NCI-H1105 (cell line): ENCODE data around the gene ADGRL1.
"Not testable (repeated sequence)": the region's sequence is repeated elsewhere in the genome, so short reads cannot be mapped to it uniquely, and the experiment has no call there.

Experiments
- DNase-seq: peaks from one replicate; lab custom pipeline; 2025; lab: John Stamatoyannopoulos, UW

Gene ADGRL1

DNA sequence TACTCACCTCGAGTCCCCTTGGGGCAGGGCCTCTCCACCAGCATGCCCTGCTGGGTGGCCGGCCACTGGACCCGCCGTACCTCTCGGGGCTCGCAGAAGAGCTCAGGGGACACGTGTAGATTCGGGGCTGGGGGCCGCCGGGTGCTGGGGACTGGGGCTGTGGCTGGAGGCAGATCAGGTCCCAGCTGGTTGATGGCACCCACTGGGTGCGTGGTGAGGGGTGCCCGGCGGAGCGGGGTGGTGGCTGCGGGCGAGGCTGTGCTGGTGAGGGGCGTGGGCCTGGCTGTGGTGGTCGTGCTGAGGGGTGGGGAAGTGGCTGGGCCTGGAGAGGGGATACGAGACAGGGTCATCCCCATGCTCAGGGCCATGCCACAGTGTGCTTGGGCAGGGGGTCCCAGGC lies 44.7 kb downstream of the ADGRL1 start:
- DNase-seq, result no peak

DNA sequence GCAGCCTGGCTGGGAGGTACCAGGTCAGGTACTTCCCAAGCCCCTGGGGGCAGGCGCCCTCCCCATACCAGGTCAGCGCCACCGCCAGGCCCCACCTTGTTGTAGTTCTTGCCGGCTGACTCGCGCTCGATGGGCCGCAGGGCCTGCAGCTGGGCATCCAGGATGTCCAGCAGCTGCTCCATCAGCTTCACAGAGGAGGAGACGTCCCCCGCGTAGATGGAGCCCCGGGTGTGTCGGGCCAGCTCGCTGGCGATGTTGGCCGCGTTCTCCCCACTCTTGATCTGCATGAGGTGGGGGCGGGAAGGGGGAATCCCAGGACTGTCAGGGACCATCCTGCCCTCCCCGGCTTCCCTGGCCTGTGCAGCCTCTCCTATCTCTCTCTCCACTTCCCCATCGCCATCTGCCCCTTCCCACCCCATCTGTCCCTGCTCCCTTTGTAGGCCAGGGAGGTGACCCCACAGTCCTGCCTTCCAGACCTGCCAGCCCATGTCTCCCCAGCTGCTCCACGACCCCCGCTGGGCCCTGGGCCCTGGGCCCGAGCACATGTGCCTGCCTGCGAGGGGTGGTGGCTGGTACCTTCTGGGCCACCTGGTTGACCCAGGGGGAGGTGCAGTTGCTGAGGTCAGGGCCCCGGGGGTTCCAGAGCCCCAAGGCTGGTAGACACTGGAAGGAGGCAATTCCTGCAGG lies 45.8 kb downstream of the ADGRL1 start:
- no peak for DNase-seq

DNA sequence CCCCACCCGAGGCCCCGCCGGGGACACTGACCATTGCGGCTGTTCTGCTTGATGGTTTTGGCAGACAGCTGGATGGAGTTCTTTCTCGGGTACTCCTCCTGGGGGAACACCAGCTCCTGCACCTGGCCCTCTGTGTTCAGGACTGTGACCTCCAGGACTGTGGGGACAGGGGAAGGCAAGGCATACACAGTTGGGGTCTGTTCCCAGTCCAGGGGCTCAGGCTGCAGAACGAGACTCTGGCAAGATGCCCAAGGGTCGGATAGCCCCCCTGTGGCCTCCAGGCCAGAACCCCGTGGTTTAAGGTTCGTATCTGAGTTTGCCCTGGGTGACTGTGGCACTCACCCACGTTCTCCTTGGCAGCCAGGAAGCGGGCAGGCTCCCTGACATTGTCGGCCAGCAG lies 46.9 kb downstream of the ADGRL1 start:
- DNase-seq, result no peak

DNA sequence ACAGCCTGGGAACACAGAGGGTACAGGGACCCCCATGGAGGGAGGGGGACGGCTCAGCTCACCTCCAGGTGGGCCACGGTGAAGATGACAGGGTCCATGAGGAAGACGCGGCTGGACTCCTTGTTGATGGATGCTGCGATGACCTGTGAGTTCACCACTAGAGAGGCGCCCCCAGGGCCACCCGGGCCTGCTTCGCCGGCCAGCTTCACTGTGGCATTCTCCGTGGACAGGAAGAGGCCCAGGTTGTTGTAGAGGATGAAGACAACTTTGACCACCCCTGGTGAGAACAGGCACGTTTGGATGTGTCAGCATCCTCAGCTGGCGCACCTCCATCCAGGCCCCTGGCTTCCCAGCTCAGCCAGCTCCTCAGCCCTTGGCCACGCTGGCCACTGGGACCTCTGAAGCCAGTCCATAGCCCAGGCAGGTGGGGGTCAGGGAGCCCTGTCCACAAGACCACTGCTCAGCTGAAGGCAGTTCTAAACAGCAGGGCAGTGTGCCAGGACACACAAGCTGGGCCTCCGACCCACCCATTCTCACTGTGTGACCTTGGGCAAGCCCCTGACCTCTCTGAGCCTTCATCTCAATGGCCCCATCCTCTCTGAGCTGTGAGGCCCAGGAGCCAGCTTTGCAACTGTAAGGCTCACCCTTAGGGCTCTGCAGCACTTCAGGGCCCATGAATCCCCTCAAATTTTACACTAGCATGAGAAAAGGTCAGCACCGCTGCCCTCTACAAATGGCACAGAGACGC lies 47.5 kb downstream of the ADGRL1 start:
- DNase-seq, result no peak

DNA sequence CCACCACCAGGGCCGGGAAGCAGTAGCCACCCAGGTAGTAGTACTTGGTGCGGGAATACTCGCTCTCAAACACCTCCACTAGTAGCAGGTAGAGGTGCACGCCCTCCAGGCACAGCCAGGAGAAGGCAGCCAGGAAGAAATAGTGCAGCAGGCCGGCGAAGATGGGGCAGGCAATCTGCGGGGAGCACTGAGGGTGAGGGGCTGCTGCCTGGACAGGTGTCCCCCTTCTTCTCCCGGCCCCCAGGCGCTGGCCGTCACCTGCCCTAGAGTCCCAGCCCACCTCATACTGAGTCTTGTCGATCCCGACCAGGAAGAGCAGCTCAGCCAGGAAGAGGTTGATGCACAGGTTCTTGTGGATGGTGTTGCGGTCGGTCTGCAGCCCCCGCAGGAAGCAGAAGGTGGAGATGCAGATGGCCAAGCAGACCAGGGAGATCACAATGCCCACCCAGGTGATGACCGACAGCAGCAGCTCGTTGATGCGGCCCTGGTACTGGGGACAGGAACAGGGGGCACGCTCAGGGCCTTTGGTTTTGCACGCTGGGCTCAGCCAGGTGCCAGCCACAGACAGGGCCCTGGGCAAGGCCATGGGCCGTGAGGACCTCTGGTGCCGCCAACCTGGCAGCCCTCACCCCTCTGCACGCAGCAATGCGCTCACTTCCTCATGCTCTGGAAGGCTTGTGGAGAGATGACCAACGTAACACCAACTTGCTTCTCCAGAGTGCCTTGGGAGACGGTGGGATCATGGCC lies 48.8 kb downstream of the ADGRL1 start:
- DNase-seq, result no peak

DNA sequence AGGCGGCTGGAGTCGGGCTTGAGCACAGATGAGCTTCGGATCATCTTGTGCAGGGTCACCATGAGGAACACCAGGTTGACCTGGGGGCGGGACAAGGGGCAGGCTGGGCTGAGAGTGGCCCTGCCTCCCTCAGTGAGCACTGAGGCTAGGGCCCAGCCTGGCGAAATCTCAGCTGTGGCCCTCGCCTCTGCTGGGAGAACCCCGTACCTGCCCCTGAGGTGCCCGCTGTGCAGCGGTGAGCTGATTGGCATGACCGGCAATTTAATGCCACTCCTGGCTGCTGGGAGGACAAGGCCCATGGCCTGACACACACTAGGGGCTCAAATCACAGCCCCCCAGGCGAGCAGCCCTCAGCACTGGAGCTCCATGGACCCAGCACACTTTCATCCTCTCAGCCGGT lies 49.8 kb downstream of the ADGRL1 start:
- no peak for DNase-seq

DNA sequence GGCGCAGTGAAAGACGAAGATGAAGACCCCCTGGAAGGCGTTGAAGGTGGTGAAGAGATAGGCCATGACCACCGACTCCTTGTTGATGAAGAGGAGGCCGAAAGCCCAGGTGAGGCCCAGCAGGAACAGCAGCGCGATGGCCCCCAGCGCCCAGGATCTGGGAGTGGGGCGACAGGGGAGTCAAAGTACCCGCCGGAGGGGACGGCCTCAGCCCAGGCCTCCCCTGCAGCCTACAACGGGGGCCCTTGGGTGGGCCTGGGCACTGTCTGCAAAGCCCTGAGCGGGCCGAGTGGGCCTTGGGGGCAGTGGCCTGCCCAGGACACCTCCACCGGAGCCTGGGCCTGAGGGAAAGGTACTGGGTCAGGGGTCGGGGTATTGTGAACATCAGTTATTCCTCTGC lies 50.6 kb downstream of the ADGRL1 start:
- no peak for DNase-seq

DNA sequence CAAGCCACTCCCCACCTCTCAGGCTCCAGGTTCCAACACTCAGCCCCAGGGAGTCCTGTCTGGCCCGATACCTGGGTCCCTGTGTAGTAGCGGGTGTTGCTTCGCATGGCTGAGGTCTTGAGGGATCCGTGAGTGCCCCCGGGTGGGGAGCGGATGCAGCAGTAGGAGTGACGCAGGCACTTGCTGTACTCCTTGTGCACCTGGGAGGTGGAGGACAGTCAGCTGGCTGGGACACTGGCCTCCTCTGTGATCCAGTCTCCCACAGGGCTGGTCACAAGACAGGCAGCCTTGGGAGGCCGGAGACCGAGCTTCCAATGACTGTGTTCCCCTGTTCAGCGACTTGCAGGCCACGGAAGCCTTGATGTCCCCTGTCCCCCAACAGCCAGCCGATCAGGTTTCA lies 53.3 kb downstream of the ADGRL1 start:
- DNase-seq, result no peak

DNA sequence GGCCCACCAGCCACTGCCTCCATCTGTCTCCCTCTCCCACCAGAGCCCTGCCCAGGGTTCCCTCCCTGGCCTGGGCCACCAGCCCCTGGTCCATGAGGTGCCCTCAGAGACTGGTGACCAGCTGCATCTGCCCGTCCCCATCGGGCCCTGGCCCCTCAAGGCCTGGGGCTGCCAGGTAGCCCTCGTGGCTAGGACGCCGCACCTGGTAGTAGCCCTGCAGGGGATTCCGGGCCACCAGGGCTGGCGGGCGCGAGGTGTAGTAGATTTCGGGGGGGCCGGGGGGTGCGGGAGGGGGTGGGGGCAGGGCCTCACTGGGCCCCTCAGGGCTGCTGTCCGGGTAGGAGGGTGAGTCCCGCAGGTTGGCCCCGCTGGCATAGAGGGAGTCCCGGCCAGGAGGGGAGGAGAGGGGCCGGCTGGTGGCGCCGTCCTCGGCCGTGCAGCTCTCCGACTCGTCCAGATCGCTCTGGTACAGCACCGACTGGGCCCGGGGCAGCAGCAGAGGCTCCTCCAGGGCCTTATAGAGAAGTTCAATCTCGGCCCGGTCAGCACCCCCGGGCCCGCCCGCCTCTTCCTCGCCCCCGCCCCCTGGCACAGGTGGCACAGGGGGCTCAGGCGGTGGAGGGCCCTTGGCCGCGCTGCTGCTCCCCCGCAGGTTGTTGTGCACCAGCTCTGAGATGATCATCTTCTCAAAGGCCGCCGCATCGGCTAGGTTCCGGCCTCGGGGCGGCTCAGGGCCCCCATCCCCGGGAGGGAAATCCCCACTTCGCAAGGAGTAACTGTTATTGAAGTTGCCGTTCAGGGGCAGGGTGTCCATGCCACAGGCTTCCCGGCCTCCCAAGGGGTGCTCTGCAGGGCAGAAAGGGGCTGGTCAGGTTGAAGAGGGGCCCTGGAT lies 55.0 kb downstream of the ADGRL1 start:
- no peak for DNase-seq

DNA sequence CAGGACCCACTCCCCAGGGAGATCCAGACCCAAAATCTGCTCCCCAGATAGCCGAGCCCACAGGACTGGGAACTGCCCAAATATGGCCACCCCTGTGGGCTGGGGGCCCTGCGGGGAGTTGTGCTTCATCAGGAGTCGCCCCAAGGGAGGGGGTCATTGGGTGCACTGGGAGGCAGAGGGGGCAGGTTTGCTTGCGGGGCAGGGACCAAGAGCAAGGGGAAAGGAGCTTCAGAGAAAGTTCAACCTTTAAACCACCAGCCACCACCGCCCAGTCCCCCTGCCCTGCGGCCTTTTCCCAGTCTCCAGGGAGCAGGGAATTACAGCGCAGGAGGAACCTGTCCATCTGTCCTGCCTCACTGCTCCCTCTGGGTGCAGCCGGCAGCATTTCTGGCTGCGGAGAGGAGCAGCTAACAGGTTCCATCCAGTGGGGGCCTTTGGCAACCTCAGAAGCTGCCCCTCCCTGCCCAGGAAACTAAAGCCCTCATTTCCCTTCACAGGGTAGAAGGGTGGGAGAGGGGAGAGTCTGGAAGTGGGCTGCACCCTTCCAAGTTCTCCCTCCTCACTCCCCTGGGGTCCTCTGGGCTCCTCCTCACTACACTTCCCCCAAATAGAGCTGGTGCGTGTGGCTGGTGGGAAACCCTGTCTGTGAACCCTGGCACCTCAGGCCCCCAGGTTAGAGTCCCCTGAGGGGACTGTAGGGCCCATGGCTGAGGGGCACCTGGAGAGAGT lies 55.8 kb downstream of the ADGRL1 start:
- no peak for DNase-seq

DNA sequence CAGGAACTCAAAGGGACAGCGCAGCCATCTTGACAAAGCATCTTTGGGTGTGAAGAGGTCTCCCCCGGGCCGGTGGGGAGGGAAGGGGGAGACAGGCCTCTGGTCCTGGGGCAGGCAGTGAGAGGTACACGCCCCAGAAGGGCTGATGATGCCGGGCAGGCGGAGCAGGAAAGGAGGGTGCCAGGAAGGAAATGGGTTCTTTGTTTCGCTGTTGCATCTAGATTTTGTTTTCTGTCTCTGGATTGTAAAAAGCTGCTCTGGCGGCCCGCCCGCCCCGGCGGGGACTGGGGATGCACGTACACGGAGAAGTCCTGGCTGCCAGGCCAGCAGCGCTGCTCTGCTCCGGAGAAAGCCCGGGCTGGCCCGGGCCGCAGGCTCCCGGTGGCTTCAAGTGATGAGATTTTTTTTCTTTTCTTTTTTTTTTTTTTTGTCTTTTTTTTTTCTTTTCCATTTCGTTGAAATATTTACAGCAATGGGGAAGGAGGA lies 56.4 kb downstream of the ADGRL1 start:
- DNase-seq, result no peak

DNA sequence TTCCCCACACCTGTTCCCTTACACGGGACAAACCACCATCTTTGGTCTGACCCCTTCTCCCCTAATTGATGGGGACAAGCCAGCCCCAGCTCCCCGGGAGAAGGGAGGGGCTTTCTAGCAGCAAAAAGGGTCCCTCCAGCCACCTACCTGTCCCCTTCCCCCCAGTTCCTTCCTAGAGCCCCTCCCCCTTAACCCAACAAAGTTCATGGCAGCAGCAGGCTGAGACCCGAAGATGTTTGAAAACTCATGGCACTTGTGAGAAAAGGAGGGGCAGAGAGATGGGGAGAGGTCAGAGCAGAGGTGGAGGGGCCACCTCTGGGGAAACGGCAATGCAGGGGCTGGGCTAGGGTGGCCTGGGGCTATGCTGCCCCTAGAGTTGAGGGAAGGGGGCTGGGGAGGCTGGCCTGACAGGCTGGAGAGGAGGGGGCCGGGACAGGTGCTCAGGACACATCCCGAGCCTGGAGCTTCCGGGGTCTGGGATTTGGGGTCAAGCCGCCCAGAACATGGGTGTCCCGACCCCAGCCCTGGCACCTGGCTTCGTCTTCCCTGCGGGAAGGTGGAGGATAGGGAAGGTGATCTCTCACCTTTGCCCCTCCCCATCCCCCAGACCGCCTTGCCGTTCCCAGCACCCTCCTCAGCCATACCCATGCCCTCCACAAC lies 57.1 kb downstream of the ADGRL1 start:
- DNase-seq, result no peak

DNA sequence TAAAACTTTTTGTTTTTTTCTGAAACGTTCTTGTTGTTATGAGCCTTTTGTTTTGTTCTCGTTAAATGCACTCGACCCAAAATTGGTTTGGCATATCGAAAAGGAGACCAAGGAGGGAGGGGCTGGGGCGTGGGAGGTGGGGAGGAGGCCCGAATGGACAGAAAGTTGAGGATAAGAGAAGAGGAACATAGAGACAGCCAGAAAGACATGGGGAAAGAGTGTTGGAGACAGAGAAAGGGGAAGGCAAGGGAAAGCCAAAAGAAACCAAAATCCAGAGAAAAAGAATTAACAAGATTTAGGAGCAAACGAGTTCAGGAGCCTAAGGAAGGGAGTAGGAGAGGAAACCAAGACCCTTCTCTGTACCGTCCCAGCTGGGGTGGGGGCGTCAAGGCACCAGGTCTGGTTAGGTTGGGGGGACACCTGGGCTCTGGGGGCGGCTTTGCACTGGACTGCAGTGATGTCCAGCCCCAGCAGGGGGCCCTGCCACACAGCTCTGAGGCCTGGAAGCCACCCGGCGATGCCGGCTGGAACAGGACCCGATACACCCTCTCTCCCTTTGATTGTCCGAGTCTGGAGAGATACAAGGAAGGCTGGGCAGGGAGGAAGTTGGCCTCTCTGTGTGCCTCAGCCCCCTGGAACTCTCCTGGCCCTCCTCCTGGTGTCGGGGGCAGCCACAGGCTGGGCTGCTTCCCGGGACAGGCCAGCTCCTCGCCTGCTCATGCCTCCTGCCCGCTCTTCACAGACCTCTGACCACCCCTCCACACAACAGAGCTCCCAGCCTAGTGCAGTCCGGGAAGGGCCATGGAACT lies 58.0 kb downstream of the ADGRL1 start:
- peak; percentile 37 for DNase-seq

DNA sequence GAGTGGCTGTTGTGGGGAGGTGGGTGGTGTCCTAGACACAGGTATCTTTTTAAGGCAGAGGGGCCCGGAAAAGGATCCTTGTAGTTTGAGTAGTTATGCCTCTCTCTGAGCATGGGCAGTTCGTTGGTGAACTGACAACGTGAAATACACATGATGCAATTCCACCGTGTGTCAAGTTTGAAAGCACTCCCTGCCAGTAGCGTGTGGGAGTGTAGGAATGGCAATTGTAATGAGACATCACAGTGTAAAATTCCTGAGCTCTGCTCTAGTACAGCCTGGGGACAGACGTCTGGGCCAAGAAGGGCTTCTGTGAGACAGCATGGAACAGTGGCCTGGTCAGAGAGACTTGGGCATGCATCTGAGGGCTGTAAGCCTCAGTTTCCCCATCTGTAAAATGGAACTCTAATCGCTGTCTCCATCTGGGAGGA lies 59.2 kb downstream of the ADGRL1 start:
- DNase-seq, result no peak

DNA sequence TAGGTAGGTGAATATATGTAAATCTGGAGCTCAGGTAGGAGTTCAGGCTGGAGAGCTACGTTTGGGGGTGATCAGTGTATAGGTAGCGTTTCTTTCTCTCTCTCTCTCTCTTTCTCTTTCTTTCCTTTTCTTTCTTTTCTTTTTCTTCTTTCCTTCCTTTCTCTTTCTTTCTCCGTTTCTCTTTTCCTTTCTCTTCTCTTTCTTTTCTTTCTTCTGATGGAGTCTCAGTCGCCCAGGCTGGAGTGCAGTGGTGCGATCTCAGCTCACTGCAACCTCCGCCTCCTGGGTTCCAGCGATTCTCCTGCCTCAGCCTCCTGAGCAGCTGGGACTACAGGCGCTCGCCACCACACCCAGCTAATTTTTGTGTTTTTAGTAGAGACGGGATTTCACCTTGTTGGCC lies 59.8 kb downstream of the ADGRL1 start:
- not testable (repeated sequence) for DNase-seq

DNA sequence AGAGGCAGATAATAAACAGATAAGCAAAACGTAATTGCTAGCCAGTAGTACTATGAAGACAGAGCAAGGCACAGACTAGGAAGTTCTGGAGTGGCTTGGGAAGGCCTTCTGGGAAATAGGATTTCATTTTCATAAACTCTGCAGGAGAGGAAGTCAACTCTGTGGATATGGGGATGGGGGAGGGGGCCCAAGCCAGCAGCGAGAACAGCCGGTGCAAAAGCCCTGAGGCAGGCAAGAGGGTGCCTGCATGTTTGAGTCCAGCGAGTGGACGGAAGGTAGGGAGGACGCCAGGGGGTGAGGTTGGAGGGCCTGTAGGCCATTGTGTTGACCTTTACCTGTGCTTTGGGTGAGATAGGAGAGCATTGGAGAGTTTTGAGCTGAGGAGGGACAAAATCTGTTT lies 60.6 kb downstream of the ADGRL1 start:
- DNase-seq, result no peak

DNA sequence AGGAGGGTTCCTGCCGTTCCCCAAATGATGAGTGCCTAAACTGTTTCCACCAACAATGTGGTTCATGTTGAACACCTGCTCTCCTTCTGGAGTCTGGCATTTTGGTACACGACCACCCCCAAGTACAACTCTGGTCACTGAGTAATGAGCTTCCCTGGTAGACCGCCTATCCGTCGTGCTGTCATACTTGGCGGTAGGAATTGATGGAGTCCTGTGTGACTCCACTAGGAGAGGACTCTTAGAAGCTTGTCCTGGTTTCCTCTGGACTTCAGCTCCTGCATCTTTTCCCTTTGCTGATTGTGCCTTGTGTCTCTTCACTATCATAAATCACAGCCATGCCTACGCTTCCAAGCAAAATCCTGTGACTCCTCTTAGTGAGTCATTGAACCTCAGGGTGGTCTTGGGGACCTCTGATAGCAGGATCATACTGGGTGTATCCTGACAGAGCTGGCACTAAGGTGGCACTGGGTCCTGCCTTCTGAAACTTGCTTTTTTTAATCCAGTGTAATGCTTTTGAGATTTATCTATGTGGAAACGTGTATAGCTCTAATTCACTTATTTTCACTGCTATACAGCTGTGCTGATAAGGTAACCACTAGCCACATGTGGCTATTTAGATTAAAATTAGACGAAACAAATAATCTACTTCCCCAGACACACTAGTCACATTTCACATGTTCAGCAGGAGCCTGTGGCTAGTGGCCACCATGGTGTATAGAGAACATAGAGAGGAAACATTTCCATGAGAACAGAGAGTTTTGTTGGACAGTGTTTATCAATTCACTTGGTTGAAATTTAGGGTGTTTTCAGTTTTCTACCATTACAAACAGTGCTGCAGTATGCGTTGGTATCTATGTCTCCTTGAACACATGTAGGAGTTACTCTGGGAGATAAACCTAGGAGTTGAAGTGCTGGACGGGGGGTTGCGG lies 63.4 kb downstream of the ADGRL1 start:
- DNase-seq, result no peak

DNA sequence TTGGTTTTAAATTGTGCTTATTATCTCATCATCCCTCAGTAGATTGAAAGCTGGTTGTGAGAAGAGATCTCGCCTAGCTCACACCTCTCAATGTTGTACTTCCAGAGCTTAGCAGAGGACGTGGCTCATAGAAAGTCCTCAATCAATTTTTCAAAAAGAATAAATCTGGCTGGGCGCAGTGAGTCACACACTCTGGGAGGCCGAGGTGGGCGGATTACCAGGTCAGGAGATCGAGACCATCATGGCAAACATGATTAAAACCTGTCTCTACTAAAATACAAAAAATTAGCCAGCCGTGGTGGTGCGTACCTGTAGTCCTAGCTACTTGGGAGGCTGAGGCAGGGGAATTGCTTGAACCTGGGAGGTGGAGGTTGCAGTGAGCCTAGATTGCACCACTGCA lies 64.9 kb downstream of the ADGRL1 start:
- DNase-seq, result no peak

DNA sequence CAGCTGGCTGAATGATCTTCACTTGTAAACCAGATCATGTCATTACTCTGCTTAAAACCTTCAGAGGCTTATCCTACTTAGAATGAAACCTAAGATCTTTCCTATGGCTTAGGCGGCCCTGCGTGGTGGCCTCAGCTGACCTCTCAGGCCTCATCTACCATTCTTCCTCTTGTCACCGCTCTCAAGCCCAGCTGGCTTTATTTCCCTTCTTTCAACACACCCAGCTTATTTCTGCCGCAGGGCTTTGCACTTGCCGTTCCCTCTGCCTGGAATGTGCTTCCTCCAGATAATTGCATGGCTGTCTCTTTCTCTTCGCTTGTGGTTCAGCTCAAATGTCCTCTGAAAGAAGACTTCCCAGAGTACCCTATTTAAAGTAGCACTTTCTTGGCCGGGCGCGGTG lies 66.0 kb downstream of the ADGRL1 start:
- no peak for DNase-seq
